Heart left ventricle (tissue), 16 donors: ENCODE data around the gene NBAS. TPM values are rescaled to one million over a fixed set of nuclear protein-coding genes. Genes with fewer than 3 reads are reported as not detected.

Experiments used
- ATAC-seq, 4 donors: fragments of 200-7000 bp; cut with Tn5 transposase; one replicate each; pipeline ENCODE4 v1.9.1; 2020 to 2022; ENCODE audit warnings: moderate library complexity in 4 of 4, mild to moderate bottlenecking in 3 of 4, moderate number of reproducible peaks in 1 of 4
- DNase-seq, 5 donors: peaks; one replicate each; pipeline ENCODE4 v3.0.0-alpha.2; 2020
- H3K27ac ChIP-seq, 12 donors: fragments of 200-600 bp; sonication (generic) in 4 of 12; one replicate each; pipeline versions ENCODE4 v1.5.0 to v1.8.0; 2016 to 2022; ENCODE audit warnings: mild to moderate bottlenecking in 2 of 12
- H3K27me3 ChIP-seq, 9 donors: fragments of 200-600 bp; sonication (generic) in 2 of 9; one replicate each; pipeline versions ENCODE4 v1.5.1 to v1.8.0; 2016 to 2022; ENCODE audit warnings: mild to moderate bottlenecking in 3 of 9
- H3K36me3 ChIP-seq, 9 donors: fragments of 200-600 bp; sonication (generic) in 2 of 9; one replicate each; pipeline versions ENCODE4 v1.5.0 to v1.8.0; 2018 to 2022; ENCODE audit warnings: mild to moderate bottlenecking in 2 of 9
- H3K4me1 ChIP-seq, 12 donors: fragments of 200-600 bp; sonication (generic) in 4 of 12; one replicate each; pipeline versions ENCODE4 v1.5.0 to v1.8.0; 2016 to 2022; ENCODE audit warnings: mild to moderate bottlenecking in 3 of 12
- H3K4me3 ChIP-seq, 12 donors: fragments of 200-600 bp; sonication (generic) in 4 of 12; one replicate each; pipeline versions ENCODE4 v1.5.0 to v1.8.0; 2017 to 2022; ENCODE audit warnings: mild to moderate bottlenecking in 9 of 12, moderate library complexity in 4 of 12
- H3K9me3 ChIP-seq, 12 donors: fragments of 200-600 bp; sonication (generic) in 4 of 12; one replicate each; pipeline versions ENCODE4 v1.5.0 to v1.8.0; 2016 to 2022; ENCODE audit warnings: mild to moderate bottlenecking in 1 of 12
- CTCF ChIP-seq, 12 donors: fragments of 200-600 bp; sonication (generic) in 4 of 12; IDR thresholded peaks; one replicate each; pipeline versions ENCODE4 v1.5.0 to v1.8.0; 2018 to 2022; ENCODE audit warnings: antibody characterized with exemption in 12 of 12, mild to moderate bottlenecking in 5 of 12
- POLR2A ChIP-seq, 2 donors: fragments of 450-650 bp; IDR thresholded peaks; one replicate each; pipeline ENCODE4 v1.6.1; 2017; ENCODE audit warnings: antibody characterized with exemption in 2 of 2, mild to moderate bottlenecking in 2 of 2, moderate library complexity in 2 of 2
- WGBS, 4 donors: extraction: QIAGEN DNeasy Blood & Tissue Kit in 2 of 4; methylation state at CpG; one replicate each; pipeline versions ENCODE4 v1.1.5 to v1.1.7; 2013 to 2018; 5-methylcytosine and 5-hydroxymethylcytosine counted together
- intact Hi-C, 10 donors: fragments of 100-400 bp; cut with DNase I; formaldehyde crosslinking; loops; one replicate each; pipeline versions ENCODE4 v1.11.1 to v1.14.2; 2022
- polyA plus RNA-seq, 2 donors: library from polyadenylated mRNA; stranded (reverse); fragments of 200-250 nt; gene quantifications; one replicate each; pipeline ENCODE4 v1.2.3, GENCODE V29; 2013
- total RNA-seq, 9 donors: library from RNA; depleted of rRNA in 2 of 9; stranded (reverse); fragments of >200 nt in 2 of 9; fragmentation: NEBNext Ultra II Directional in 3 of 9; extraction: Animal tissue kit (Norgen Biotek cat#: 25700) in 3 of 9; gene quantifications; one replicate each; pipeline versions ENCODE4 v1.1.0 to v1.2.4, GENCODE V29; 2016 to 2023
- donor health status: ischemic (EF 13 %, LVEDD 7.1; RV severe dilation, severe dysfunction).
- donor health status: healthy with polysubstance abuse.
- donor health status: DM: no; HTN: yes; CAD: no.
- donor health status: DM: no; HTN: no; CAD: no.
- donor health status: ischemic (EF 25% LVEDD 6.9; RV normal size, moderate dysfunction).
- donor health status: ischemic (EF 25% LVEDD 5.7; RV mildly dilated, moderate dysfunction).
- donor health status: healthy.
- donor health status: DM: yes; HTN: yes; CAD: no.
- donor health status: ischemic (EF 35%, LVEDD 5.7; RV mildly dilated, moderate dysfunction).
- donor health status: nonischemic (EF 11% LVEDD 7.7; RV severe dilation, severe dysfunction).
- donor health status: DM: yes; HTN: yes; CAD: no.
- donor health status: PGD.
- donor health status: ischemic (EF 29% LVEDD 5.4; RV normal size, mild dysfunction).
- donor health status: nonischemic (EF 23%, LVEDD 6.1; RV moderate dilation, normal function).

The NBAS gene
- total and polyA plus RNA-seq, 11 donors, result 23.1 to 63.0 (median 50.5) TPM

- Histone ChIP-seq H3K27me3 (no peaks in the 10 kb centered on the region), H3K4me1 (peaks cover 0 to 35% (median 29%) of the 10 kb centered on the region in 12 donors), H3K36me3 (peaks cover 0 to 19% (median 14%) of the 10 kb centered on the region in 9 donors), H3K27ac (peak overlapping the region; percentile 83 to 97 (median 95)), H3K9me3 (no peaks in the 10 kb centered on the region), H3K4me3 (peak overlapping the region; percentile 70 to 96 (median 86))
- WGBS, 4 donors, result 24 to 46% (median 26%) methylated on average over 4 to 7 of the region's 7 CpGs
- TF ChIP-seq CTCF (IDR thresholded peaks at IDR 0.05), result no peak
- DNase-seq (no peak), ATAC-seq (no peak)
- intact Hi-C loops, result loop anchor here in 3 of 10 donors (1.0 to 2.0 kb wide), 2 partner anchors 30 to 31 kb away; partner anchors contain the start of gene NBAS (in 3 of the 3)
These were observed 30.2 kb upstream of the NBAS start for GRCh38 chr2:15591373-15591691.

GRCh38 chr2:15588329-15588919 lies 27.3 kb upstream of the NBAS start:
- intact Hi-C loops, result loop anchor here in 1 of 10 donors (10.0 kb wide), 1 partner anchor 1164 kb away; no protein-coding TSS in a partner anchor
- DNase-seq, result peak in 4 of 5 donors; percentile 21 to 32 (median 28)
- peaks cover 0 to 19% (median 12%) of the 10 kb centered on the region in 12 donors for H3K4me1 ChIP-seq
- no peak overlapping the region for H3K4me3 ChIP-seq
- 25 to 43% (median 40%) methylated on average over 4 of the region's 4 CpGs for WGBS, 4 donors
- H3K9me3 ChIP-seq, result no peaks in the 10 kb centered on the region
- no peak overlapping the region for H3K27ac ChIP-seq
- no peak for ATAC-seq
- H3K36me3 ChIP-seq, result no peaks in the 10 kb centered on the region
- TF ChIP-seq CTCF (IDR thresholded peaks at IDR 0.05) (peak; percentile 24 to 60 (median 38)), POLR2A (IDR thresholded peaks at IDR 0.05) (no peak)
- no peaks in the 10 kb centered on the region for H3K27me3 ChIP-seq

GRCh38 chr2:15584767-15585469 lies 23.8 kb upstream of the NBAS start:
- intact Hi-C loops, result loop anchor here in 1 of 10 donors (10.0 kb wide), 1 partner anchor 1160 kb away; no protein-coding TSS in a partner anchor
- Histone ChIP-seq H3K36me3 (no peaks in the 10 kb centered on the region), H3K9me3 (no peaks in the 10 kb centered on the region), H3K4me1 (peaks cover 0 to 2% (median 0%) of the 10 kb centered on the region in 12 donors), H3K27me3 (no peaks in the 10 kb centered on the region), H3K4me3 (no peak overlapping the region), H3K27ac (no peak overlapping the region)
- no peak for TF ChIP-seq POLR2A (IDR thresholded peaks at IDR 0.05)
- TF ChIP-seq CTCF (IDR thresholded peaks at IDR 0.05), result no peak
- DNase-seq (no peak), ATAC-seq (peak in 1 of 4 donors; percentile 20)
- WGBS, 4 donors, result 76 to 81% (median 79%) methylated on average over 2 of the region's 2 CpGs

- H3K27me3 ChIP-seq, result no peaks in the 10 kb centered on the region
- no peak overlapping the region for H3K4me3 ChIP-seq
- peaks cover 0 to 4% (median 0%) of the 10 kb centered on the region in 12 donors for H3K4me1 ChIP-seq
- DNase-seq (no peak), ATAC-seq (no peak)
- intact Hi-C loops, result loop anchor here in 1 of 10 donors (10.0 kb wide), 1 partner anchor 1160 kb away; no protein-coding TSS in a partner anchor
- TF ChIP-seq CTCF (IDR thresholded peaks at IDR 0.05) (no peak), POLR2A (IDR thresholded peaks at IDR 0.05) (no peak)
- no peaks in the 10 kb centered on the region for H3K36me3 ChIP-seq
- H3K9me3 ChIP-seq, result no peaks in the 10 kb centered on the region
- H3K27ac ChIP-seq, result no peak overlapping the region
These were observed 23.2 kb upstream of the NBAS start for GRCh38 chr2:15584316-15584715.
